GM23248 (cell line): ENCODE results near the gene DDTL.
"Not testable (repeated sequence)": the region's sequence is repeated elsewhere in the genome, so short reads cannot be mapped to it uniquely, and the experiment has no call there.

Experiments used
- EZH2 ChIP-seq: fragments of 200-600 bp; sonication (generic); IDR thresholded peaks from 2 replicates; pipeline ENCODE4 v1.6.1; 2018; ENCODE audit warnings: antibody characterized with exemption, mild to moderate bottlenecking; ENCODE audit not compliant: insufficient read depth, poor library complexity, severe bottlenecking
- EZH2phosphoT487 ChIP-seq: fragments of 200-600 bp; sonication (generic); IDR thresholded peaks from 2 replicates; pipeline ENCODE4 v1.6.1; 2018; ENCODE audit warnings: antibody characterized with exemption, moderate library complexity, mild to moderate bottlenecking, low read depth; ENCODE audit not compliant: insufficient read depth

DNA sequence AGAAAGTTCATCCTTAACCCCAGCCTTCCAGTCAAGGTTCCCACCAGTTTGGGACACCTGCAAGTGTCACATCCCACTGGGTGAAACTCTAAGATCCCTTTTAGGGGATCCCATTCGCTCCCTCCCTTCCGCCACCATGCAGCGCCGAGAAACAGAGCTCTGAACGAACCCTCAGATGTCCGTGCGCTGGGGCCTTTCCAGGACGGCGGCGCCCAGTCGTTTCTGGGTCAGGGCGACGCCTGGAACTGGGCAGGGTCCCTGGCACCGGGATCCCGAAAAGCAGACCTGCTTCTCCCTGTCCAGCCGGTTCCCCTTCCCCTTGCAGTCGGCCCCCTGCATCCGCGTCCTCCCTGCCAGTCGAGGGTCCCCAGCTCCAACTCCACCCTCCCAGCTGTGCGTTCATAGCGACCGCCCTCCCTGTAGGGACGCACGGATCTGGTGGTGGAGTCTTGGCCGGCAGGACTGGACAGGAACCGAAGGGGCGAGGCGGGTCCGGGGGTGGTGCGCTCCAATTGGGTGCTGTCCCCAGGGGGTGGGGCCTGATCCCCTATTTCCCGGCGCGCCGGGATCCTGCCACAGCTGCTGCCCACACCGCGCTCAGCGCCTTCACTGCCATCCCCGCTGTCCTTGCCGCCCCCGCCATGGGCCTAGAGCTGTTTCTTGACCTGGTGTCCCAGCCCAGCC, 13.0 kb downstream of the DDTL start, which contains the start of gene GSTT2:
- not testable (repeated sequence) for TF ChIP-seq EZH2, EZH2phosphoT487
